Transverse colon (tissue), 4 donors: ENCODE data around the gene CDHR1.

ENCODE experiments used
- EP300 ChIP-seq: sonication (generic); formaldehyde crosslinking; IDR thresholded peaks from one replicate; pipeline ENCODE4 v1.6.1; 2017; ENCODE audit warnings: antibody characterized with exemption, low read depth
- POLR2A ChIP-seq: fragments of 450-650 bp; IDR thresholded peaks from one replicate; pipeline ENCODE4 v1.6.1; 2016; ENCODE audit warnings: antibody characterized with exemption, mild to moderate bottlenecking, moderate library complexity
- POLR2AphosphoS5 ChIP-seq, 3 donors: sonication (generic); formaldehyde crosslinking; IDR thresholded peaks; one replicate each; pipeline ENCODE4 v1.6.1; 2016; ENCODE audit warnings: antibody characterized with exemption in 3 of 3
- TF ChIP-seq, protein P1 (sequence below), 5 experiments: fragments of 200-600 bp in 3 of 5; fragments of 450-650 bp in 2 of 5; sonication (generic) in 3 of 5; IDR thresholded peaks; 1 replicate in 2 of 5; 2 replicates in 3 of 5; pipeline ENCODE4 v1.5.1; 2016 to 2017; ENCODE audit warnings: antibody characterized with exemption in 5 of 5, inconsistent platforms in 3 of 5, mild to moderate bottlenecking in 2 of 5, moderate library complexity in 1 of 5

DNA sequence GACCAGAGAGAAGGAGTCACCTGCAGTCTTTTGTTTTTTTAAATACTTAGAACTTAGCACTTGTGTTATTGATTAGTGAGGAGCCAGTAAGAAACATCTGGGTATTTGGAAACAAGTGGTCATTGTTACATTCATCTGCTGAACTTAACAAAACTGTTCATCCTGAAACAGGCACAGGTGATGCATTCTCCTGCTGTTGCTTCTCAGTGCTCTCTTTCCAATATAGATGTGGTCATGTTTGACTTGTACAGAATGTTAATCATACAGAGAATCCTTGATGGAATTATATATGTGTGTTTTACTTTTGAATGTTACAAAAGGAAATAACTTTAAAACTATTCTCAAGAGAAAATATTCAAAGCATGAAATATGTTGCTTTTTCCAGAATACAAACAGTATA is 41.6 kb upstream of the CDHR1 start:
- TF ChIP-seq, protein P1, sequence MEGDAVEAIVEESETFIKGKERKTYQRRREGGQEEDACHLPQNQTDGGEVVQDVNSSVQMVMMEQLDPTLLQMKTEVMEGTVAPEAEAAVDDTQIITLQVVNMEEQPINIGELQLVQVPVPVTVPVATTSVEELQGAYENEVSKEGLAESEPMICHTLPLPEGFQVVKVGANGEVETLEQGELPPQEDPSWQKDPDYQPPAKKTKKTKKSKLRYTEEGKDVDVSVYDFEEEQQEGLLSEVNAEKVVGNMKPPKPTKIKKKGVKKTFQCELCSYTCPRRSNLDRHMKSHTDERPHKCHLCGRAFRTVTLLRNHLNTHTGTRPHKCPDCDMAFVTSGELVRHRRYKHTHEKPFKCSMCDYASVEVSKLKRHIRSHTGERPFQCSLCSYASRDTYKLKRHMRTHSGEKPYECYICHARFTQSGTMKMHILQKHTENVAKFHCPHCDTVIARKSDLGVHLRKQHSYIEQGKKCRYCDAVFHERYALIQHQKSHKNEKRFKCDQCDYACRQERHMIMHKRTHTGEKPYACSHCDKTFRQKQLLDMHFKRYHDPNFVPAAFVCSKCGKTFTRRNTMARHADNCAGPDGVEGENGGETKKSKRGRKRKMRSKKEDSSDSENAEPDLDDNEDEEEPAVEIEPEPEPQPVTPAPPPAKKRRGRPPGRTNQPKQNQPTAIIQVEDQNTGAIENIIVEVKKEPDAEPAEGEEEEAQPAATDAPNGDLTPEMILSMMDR (IDR thresholded peaks at IDR 0.05) = no peak
- TF ChIP-seq POLR2AphosphoS5 (IDR thresholded peaks at IDR 0.05) (no peak), POLR2A (no peak), EP300 (no peak)
